Tibial nerve (tissue), 4 donors: Measurements from ENCODE around the gene ISG15. TPM values are rescaled to one million over a fixed set of nuclear protein-coding genes. Genes with fewer than 3 reads are reported as not detected.

Experiments used
- DNase-seq, 2 donors: peaks; one replicate each; pipeline ENCODE4 v3.0.0-alpha.2; 2019; ENCODE audit warnings: low spot score in 2 of 2
- H3K27ac ChIP-seq, 4 donors: fragments of 200-600 bp; sonication (generic) in 3 of 4; one replicate each; pipeline ENCODE4 v1.5.1; 2017 to 2019; ENCODE audit warnings: mild to moderate bottlenecking in 1 of 4
- H3K27me3 ChIP-seq, 2 donors: fragments of 200-600 bp; sonication (generic) in 1 of 2; one replicate each; pipeline versions ENCODE4 v1.5.1 to v1.6.0; 2017 to 2019
- H3K36me3 ChIP-seq, 3 donors: fragments of 200-600 bp; sonication (generic); one replicate each; pipeline ENCODE4 v1.5.1; 2018 to 2019
- H3K4me1 ChIP-seq, 4 donors: fragments of 200-600 bp; sonication (generic) in 3 of 4; one replicate each; pipeline ENCODE4 v1.5.1; 2017 to 2019
- H3K4me3 ChIP-seq, 4 donors: fragments of 200-600 bp; sonication (generic) in 3 of 4; one replicate each; pipeline ENCODE4 v1.5.1; 2017 to 2019; ENCODE audit warnings: mild to moderate bottlenecking in 1 of 4, moderate library complexity in 1 of 4
- H3K9me3 ChIP-seq, 4 donors: fragments of 200-600 bp; sonication (generic) in 3 of 4; one replicate each; pipeline ENCODE4 v1.5.1; 2017 to 2019
- CTCF ChIP-seq, 5 experiments: fragments of 200-600 bp in 3 of 5; fragments of 450-650 bp in 2 of 5; sonication (generic) in 3 of 5; IDR thresholded peaks; one replicate each; pipeline ENCODE4 v1.5.1; 2016 to 2019; ENCODE audit warnings: antibody characterized with exemption in 5 of 5, mild to moderate bottlenecking in 3 of 5, moderate library complexity in 2 of 5
- EP300 ChIP-seq, 2 donors: sonication (generic); formaldehyde crosslinking; IDR thresholded peaks; one replicate each; pipeline ENCODE4 v1.6.1; 2017; ENCODE audit warnings: antibody characterized with exemption in 2 of 2, mild to moderate bottlenecking in 1 of 2
- POLR2A ChIP-seq, 2 donors: fragments of 450-650 bp; IDR thresholded peaks; one replicate each; pipeline ENCODE4 v1.6.1; 2017; ENCODE audit warnings: antibody characterized with exemption in 2 of 2, mild to moderate bottlenecking in 2 of 2, moderate library complexity in 2 of 2
- WGBS, 2 donors: methylation state at CpG; one replicate each; pipeline ENCODE4 v1.1.5; 2018; 5-methylcytosine and 5-hydroxymethylcytosine counted together
- total RNA-seq, 4 donors: library from RNA; depleted of rRNA; stranded (reverse); fragments of >200 nt; gene quantifications; one replicate each; pipeline ENCODE4 v1.1.0, GENCODE V29; 2016

The ISG15 gene
- total RNA-seq, 4 donors from 2014 or later = 29.1 to 65.4 (median 48.7) TPM

- TF ChIP-seq EP300 (IDR thresholded peaks at IDR 0.05) = no peak
- 91% methylated on average over 29 to 35 of the region's 57 CpGs for WGBS, 2 donors
- H3K4me1 ChIP-seq = no peaks in the 10 kb centered on the region
- no peak overlapping the region for H3K27ac ChIP-seq
- no peaks in the 10 kb centered on the region for H3K27me3 ChIP-seq
- DNase-seq = no peak
- no peak overlapping the region for H3K4me3 ChIP-seq
- H3K36me3 ChIP-seq = peaks cover 0 to 95% (median 0%) of the 10 kb centered on the region in 3 donors
- no peaks in the 10 kb centered on the region for H3K9me3 ChIP-seq
These were observed 36.2 kb downstream of the ISG15 start for GRCh38 chr1:1049318-1050165.

- 85 to 87% methylated on average over 28 to 31 of the region's 32 CpGs for WGBS, 2 donors
- peaks cover 0 to 95% (median 0%) of the 10 kb centered on the region in 3 donors for H3K36me3 ChIP-seq
These were observed 37.3 kb downstream of the ISG15 start for GRCh38 chr1:1050577-1051052.

GRCh38 chr1:1051127-1051810 lies 38.0 kb downstream of the ISG15 start:
- Histone ChIP-seq H3K4me3 (no peak overlapping the region), H3K27ac (no peak overlapping the region), H3K36me3 (peaks cover 0 to 91% (median 0%) of the 10 kb centered on the region in 3 donors), H3K27me3 (no peaks in the 10 kb centered on the region), H3K9me3 (no peaks in the 10 kb centered on the region), H3K4me1 (no peaks in the 10 kb centered on the region)
- no peak for TF ChIP-seq CTCF (IDR thresholded peaks at IDR 0.05)
- no peak for TF ChIP-seq EP300 (IDR thresholded peaks at IDR 0.05)
- TF ChIP-seq POLR2A (IDR thresholded peaks at IDR 0.05) = no peak
- 92 to 94% methylated on average over 15 to 42 of the region's 46 CpGs for WGBS, 2 donors
- no peak for DNase-seq

More at GRCh38 chr1:1050577-1051052, 37.3 kb downstream of the ISG15 start:
- no peak for TF ChIP-seq CTCF (IDR thresholded peaks at IDR 0.05)
- no peak overlapping the region for H3K4me3 ChIP-seq
- no peak for DNase-seq
- no peaks in the 10 kb centered on the region for H3K9me3 ChIP-seq
- H3K4me1 ChIP-seq = no peaks in the 10 kb centered on the region
- no peak overlapping the region for H3K27ac ChIP-seq
- no peaks in the 10 kb centered on the region for H3K27me3 ChIP-seq

GRCh38 chr1:1052003-1052840 lies 38.9 kb downstream of the ISG15 start:
- Histone ChIP-seq H3K4me1 (no peaks in the 10 kb centered on the region), H3K4me3 (no peak overlapping the region), H3K27ac (no peak overlapping the region), H3K9me3 (no peaks in the 10 kb centered on the region), H3K27me3 (peaks cover 0 to 7% of the 10 kb centered on the region in 2 donors), H3K36me3 (peaks cover 0 to 81% (median 0%) of the 10 kb centered on the region in 3 donors)
- WGBS, 2 donors = 91 to 93% methylated on average over 29 of the region's 29 CpGs
- no peak for DNase-seq
- no peak for TF ChIP-seq EP300 (IDR thresholded peaks at IDR 0.05)
- no peak for TF ChIP-seq POLR2A (IDR thresholded peaks at IDR 0.05)
- no peak for TF ChIP-seq CTCF (IDR thresholded peaks at IDR 0.05)

GRCh38 chr1:1053022-1053421 lies 39.7 kb downstream of the ISG15 start:
- TF ChIP-seq CTCF (IDR thresholded peaks at IDR 0.05) (no peak), POLR2A (IDR thresholded peaks at IDR 0.05) (no peak), EP300 (IDR thresholded peaks at IDR 0.05) (no peak)
- DNase-seq = no peak
- Histone ChIP-seq H3K4me1 (peaks cover 0 to 4% (median under 1%) of the 10 kb centered on the region in 4 donors), H3K4me3 (no peak overlapping the region), H3K27me3 (peaks cover 0 to 15% of the 10 kb centered on the region in 2 donors), H3K27ac (no peak overlapping the region), H3K36me3 (peaks cover 0 to 73% (median 0%) of the 10 kb centered on the region in 3 donors), H3K9me3 (no peaks in the 10 kb centered on the region)
- 80 to 85% methylated on average over 15 of the region's 15 CpGs for WGBS, 2 donors
